ENCODE data around the gene RFTN1.

RFTN1 gene

DNA sequence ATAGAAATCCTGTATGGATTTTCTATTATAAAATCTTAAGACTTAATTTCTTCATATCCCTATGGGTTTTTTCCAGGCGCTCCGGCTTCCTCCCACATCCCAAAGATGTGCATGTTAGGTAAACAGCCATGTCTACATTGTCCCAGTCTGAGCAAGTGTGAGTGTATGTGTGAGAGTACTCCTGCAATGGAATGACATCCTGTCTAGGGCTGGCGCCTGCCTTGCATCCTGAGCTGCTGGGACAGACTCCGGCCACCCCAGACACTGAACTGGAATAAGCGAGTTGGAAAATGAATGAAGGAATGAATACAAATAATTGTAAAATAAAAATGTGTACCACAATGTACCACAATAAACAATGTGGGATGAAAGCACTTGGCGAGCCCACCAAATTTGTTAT lies 69.2 kb downstream of the RFTN1 start:
- no peaks in the 10 kb centered on the region for H3K36me3 ChIP-seq (ENCODE audit: control insufficient read depth, insufficient read depth, low read length)
- H3K9me3 ChIP-seq (ENCODE audit: control insufficient read depth, insufficient read depth, low read depth, low read length): no peaks in the 10 kb centered on the region
- H3K27ac ChIP-seq (ENCODE audit: low read depth, low read length): no peak overlapping the region
- no peak overlapping the region for H3K9ac ChIP-seq (ENCODE audit: low read length)
- no peaks in the 10 kb centered on the region for H3K27me3 ChIP-seq (ENCODE audit: control insufficient read depth, insufficient read depth, low read length)
- H3K4me1 ChIP-seq (ENCODE audit: control insufficient read depth, insufficient read depth, low read length): peaks cover 8% of the 10 kb centered on the region; the same call in 1 of the 2 replicates
- no peak overlapping the region for H3K4me3 ChIP-seq (ENCODE audit: low read depth, low read length)

GRCh38 chr3:16442730-16443129 lies 70.8 kb downstream of the RFTN1 start:
- Histone ChIP-seq H3K27me3 (ENCODE audit: control insufficient read depth, insufficient read depth, low read length) (no peaks in the 10 kb centered on the region), H3K9me3 (ENCODE audit: control insufficient read depth, insufficient read depth, low read depth, low read length) (no peaks in the 10 kb centered on the region), H3K27ac (ENCODE audit: low read depth, low read length) (no peak overlapping the region), H3K4me1 (ENCODE audit: control insufficient read depth, insufficient read depth, low read length) (no peaks in the 10 kb centered on the region), H3K9ac (ENCODE audit: low read length) (no peak overlapping the region), H3K36me3 (ENCODE audit: control insufficient read depth, insufficient read depth, low read length) (no peaks in the 10 kb centered on the region), H3K4me3 (ENCODE audit: low read depth, low read length) (no peak overlapping the region)

DNA sequence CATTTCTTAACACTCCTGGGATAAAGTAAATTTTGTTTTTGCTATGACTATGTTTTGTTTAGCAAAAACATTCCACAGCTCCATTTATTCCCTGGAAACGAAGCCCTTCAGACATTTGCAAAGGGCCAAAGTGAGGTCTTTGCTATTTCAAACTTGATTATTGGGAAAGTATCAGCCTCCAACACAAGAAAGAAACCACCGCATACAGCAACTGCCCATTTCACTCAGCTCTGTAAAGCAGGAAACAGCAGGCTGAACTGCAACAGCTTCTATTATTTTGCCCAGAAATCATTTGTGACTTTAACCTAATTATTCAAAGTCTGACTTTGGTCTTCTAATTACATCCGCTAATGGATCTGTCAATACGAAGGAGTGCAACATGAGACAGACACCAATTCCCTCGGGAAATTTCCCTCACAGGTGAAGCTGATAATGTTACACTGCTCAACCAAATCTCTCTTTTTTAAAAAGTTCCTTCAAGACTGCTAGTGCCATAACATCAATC lies 72.1 kb downstream of the RFTN1 start:
- Histone ChIP-seq H3K4me3 (ENCODE audit: low read depth, low read length) (no peak overlapping the region), H3K9me3 (ENCODE audit: control insufficient read depth, insufficient read depth, low read depth, low read length) (no peaks in the 10 kb centered on the region), H3K27me3 (ENCODE audit: control insufficient read depth, insufficient read depth, low read length) (no peaks in the 10 kb centered on the region), H3K9ac (ENCODE audit: low read length) (no peak overlapping the region), H3K36me3 (ENCODE audit: control insufficient read depth, insufficient read depth, low read length) (no peaks in the 10 kb centered on the region), H3K4me1 (ENCODE audit: control insufficient read depth, insufficient read depth, low read length) (no peaks in the 10 kb centered on the region), H3K27ac (ENCODE audit: low read depth, low read length) (no peak overlapping the region)

DNA sequence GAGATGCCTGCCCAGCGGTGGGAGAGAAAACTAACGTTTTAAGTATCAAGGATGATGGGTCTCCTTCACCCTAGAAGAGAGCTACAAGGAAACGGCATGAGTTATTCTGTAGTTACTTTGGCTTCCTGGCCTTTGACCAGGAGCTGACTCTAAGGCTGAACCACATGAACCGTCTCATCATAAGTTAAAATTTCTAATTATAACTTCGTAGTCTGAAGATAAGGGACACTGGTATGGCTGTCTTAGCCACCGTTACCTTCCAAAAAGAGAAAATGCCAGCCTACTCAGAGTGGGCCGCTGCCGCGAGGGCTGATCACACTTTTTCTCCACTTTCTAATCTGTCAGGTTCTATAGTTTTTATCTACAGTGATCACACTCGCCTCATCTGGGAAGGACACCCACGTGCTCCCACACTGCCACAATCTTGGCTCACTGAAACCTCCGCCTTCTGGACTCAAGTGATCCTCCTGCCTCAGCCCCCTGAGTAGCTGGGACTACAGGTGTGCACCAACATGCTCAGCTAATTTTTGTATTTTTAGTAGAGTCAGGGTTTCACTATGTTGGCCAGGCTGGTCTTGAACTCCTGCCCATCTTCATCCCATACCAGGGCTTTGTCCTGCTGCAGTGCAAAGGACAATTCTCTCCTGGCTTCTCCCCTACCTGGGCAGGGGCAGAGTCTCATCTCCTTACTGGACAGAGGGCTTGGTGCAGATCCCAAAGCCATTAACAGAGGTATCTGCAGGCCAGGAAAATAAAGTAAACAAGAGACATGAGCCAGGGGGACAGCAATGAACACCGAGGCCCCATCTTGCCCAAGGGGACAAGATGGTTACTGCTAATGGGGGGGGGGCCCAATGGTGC lies 73.4 kb downstream of the RFTN1 start:
- H3K9ac ChIP-seq (ENCODE audit: low read length): no peak overlapping the region
- H3K27me3 ChIP-seq (ENCODE audit: control insufficient read depth, insufficient read depth, low read length): no peaks in the 10 kb centered on the region
- no peaks in the 10 kb centered on the region for H3K36me3 ChIP-seq (ENCODE audit: control insufficient read depth, insufficient read depth, low read length)

GRCh38 chr3:16439163-16439847 lies 74.2 kb downstream of the RFTN1 start:
- no peak overlapping the region for H3K4me3 ChIP-seq (ENCODE audit: low read depth, low read length)
- H3K9ac ChIP-seq (ENCODE audit: low read length): no peak overlapping the region
- no peaks in the 10 kb centered on the region for H3K36me3 ChIP-seq (ENCODE audit: control insufficient read depth, insufficient read depth, low read length)
- no peak overlapping the region for H3K27ac ChIP-seq (ENCODE audit: low read depth, low read length)
- H3K27me3 ChIP-seq (ENCODE audit: control insufficient read depth, insufficient read depth, low read length): no peaks in the 10 kb centered on the region
- H3K9me3 ChIP-seq (ENCODE audit: control insufficient read depth, insufficient read depth, low read depth, low read length): no peaks in the 10 kb centered on the region
- H3K4me1 ChIP-seq (ENCODE audit: control insufficient read depth, insufficient read depth, low read length): no peaks in the 10 kb centered on the region

More for the DNA sequence above, 73.4 kb downstream of the RFTN1 start:
- H3K27ac ChIP-seq (ENCODE audit: low read depth, low read length): no peak overlapping the region
- H3K4me1 ChIP-seq (ENCODE audit: control insufficient read depth, insufficient read depth, low read length): no peaks in the 10 kb centered on the region
- H3K9me3 ChIP-seq (ENCODE audit: control insufficient read depth, insufficient read depth, low read depth, low read length): no peaks in the 10 kb centered on the region
- no peak overlapping the region for H3K4me3 ChIP-seq (ENCODE audit: low read depth, low read length)

- Histone ChIP-seq H3K27ac (ENCODE audit: low read depth, low read length) (no peak overlapping the region), H3K4me1 (ENCODE audit: control insufficient read depth, insufficient read depth, low read length) (no peaks in the 10 kb centered on the region), H3K9ac (ENCODE audit: low read length) (no peak overlapping the region), H3K27me3 (ENCODE audit: control insufficient read depth, insufficient read depth, low read length) (no peaks in the 10 kb centered on the region), H3K9me3 (ENCODE audit: control insufficient read depth, insufficient read depth, low read depth, low read length) (no peaks in the 10 kb centered on the region), H3K36me3 (ENCODE audit: control insufficient read depth, insufficient read depth, low read length) (no peaks in the 10 kb centered on the region), H3K4me3 (ENCODE audit: low read depth, low read length) (no peak overlapping the region)
Observed at GRCh38 chr3:16437640-16438039, 75.9 kb downstream of the RFTN1 start.

- H3K9me3 ChIP-seq (ENCODE audit: control insufficient read depth, insufficient read depth, low read depth, low read length): no peaks in the 10 kb centered on the region
- H3K36me3 ChIP-seq (ENCODE audit: control insufficient read depth, insufficient read depth, low read length): no peaks in the 10 kb centered on the region
- no peaks in the 10 kb centered on the region for H3K4me1 ChIP-seq (ENCODE audit: control insufficient read depth, insufficient read depth, low read length)
- no peak overlapping the region for H3K27ac ChIP-seq (ENCODE audit: low read depth, low read length)
- no peak overlapping the region for H3K4me3 ChIP-seq (ENCODE audit: low read depth, low read length)
- H3K9ac ChIP-seq (ENCODE audit: low read length): no peak overlapping the region
- H3K27me3 ChIP-seq (ENCODE audit: control insufficient read depth, insufficient read depth, low read length): no peaks in the 10 kb centered on the region
Observed at GRCh38 chr3:16433701-16434151, 79.8 kb downstream of the RFTN1 start.

DNA sequence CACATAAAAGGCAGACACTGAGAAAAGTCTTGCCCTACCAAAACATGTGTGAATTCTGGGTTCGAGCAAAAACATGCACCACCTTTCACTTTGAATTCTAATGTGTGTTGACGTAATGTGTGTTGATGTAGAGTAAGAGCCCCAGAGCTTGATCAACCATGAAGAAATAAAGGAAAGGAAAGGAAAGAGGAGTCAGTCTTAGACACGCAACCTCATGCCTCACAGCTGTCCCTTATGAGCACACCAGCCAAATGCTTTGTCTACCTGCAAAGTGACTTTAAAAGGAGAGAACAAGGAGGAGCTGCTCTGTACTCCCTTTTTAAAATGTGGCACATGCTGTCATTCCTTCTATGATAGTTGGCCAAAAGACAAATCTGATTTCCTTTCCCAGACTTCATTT lies 80.8 kb downstream of the RFTN1 start:
- Histone ChIP-seq H3K9ac (ENCODE audit: low read length) (no peak overlapping the region), H3K27me3 (ENCODE audit: control insufficient read depth, insufficient read depth, low read length) (no peaks in the 10 kb centered on the region), H3K4me1 (ENCODE audit: control insufficient read depth, insufficient read depth, low read length) (no peaks in the 10 kb centered on the region), H3K27ac (ENCODE audit: low read depth, low read length) (no peak overlapping the region), H3K9me3 (ENCODE audit: control insufficient read depth, insufficient read depth, low read depth, low read length) (no peaks in the 10 kb centered on the region), H3K4me3 (ENCODE audit: low read depth, low read length) (no peak overlapping the region), H3K36me3 (ENCODE audit: control insufficient read depth, insufficient read depth, low read length) (no peaks in the 10 kb centered on the region)

DNA sequence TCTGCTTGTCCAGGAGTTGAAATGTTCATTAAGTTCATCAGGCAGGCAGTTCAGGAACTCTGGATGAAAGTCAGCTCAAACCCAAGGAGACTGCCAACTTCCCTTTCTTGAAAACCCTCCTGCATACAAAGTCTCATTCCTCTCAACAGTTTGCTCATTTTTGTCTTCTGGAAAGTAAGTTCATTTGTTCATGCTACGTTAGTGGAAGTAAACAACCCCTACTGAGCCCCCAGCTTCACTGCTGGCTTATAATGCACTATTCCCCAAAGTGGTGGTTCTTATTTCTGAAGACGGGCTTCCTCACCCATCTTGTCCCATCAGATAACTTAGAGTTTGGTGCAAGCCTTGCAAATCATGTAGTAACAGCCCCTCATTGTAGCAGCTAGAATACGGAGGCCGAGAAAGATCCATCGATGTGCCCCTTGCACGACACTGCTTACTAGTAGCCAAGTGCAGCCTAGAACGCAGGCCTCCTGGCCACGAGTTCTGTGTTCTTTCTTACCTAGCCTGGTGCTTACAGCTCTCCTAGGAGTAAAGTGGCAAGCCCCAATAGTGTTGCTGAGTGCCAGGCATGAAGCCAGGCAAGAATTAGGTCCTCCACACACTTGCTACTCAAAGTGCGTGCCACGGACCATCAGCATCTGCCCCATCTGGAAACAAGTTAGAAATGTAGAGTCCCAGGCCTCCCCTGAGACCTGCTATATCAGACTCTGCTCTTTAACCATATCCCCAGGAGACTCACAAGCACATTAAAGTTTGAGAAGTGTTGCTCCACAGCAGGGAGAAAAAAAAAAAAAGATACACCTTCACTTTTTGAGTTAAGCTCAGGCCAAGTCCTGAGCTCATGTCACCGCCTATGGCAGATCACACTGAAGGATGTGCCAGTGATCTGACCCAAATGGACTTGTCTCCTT lies 82.5 kb downstream of the RFTN1 start:
- Histone ChIP-seq H3K9me3 (ENCODE audit: control insufficient read depth, insufficient read depth, low read depth, low read length) (no peaks in the 10 kb centered on the region), H3K9ac (ENCODE audit: low read length) (no peak overlapping the region), H3K27ac (ENCODE audit: low read depth, low read length) (no peak overlapping the region), H3K4me1 (ENCODE audit: control insufficient read depth, insufficient read depth, low read length) (no peaks in the 10 kb centered on the region), H3K36me3 (ENCODE audit: control insufficient read depth, insufficient read depth, low read length) (no peaks in the 10 kb centered on the region), H3K4me3 (ENCODE audit: low read depth, low read length) (no peak overlapping the region), H3K27me3 (ENCODE audit: control insufficient read depth, insufficient read depth, low read length) (no peaks in the 10 kb centered on the region)

DNA sequence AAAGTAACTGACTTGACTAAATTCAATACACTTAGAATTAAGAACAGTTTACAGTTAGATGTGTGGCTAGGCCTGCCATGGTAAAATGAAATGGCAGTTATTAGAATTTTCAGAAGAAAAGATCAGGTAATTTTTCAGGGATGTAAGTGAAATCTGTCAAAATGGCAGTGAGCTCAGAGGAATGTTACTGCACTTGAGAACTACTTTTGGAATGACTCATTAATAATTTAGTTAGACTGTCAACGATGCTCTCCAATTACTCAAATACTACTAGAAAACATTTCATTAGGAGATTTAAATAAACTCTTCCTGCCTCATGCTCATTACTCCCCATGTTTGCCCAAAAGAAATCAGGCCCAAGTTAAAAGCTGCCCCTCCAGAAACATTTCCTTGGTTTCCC lies 84.4 kb downstream of the RFTN1 start:
- H3K4me3 ChIP-seq (ENCODE audit: low read depth, low read length): no peak overlapping the region
- no peak overlapping the region for H3K27ac ChIP-seq (ENCODE audit: low read depth, low read length)
- no peak overlapping the region for H3K9ac ChIP-seq (ENCODE audit: low read length)
- no peaks in the 10 kb centered on the region for H3K4me1 ChIP-seq (ENCODE audit: control insufficient read depth, insufficient read depth, low read length)
- no peaks in the 10 kb centered on the region for H3K36me3 ChIP-seq (ENCODE audit: control insufficient read depth, insufficient read depth, low read length)
- no peaks in the 10 kb centered on the region for H3K27me3 ChIP-seq (ENCODE audit: control insufficient read depth, insufficient read depth, low read length)
- no peaks in the 10 kb centered on the region for H3K9me3 ChIP-seq (ENCODE audit: control insufficient read depth, insufficient read depth, low read depth, low read length)

Data from HUES6 (cell line).